Tibial artery (tissue), 4 donors: Measurements from ENCODE around the gene SKAP1.

ENCODE experiments used
- DNase-seq, 2 donors: peaks; one replicate each; pipeline ENCODE4 v3.0.0-alpha.2; 2019
- H3K27ac ChIP-seq, 2 donors: fragments of 200-600 bp; sonication (generic) in 1 of 2; 1 replicate in 1 of 2; 2 replicates in 1 of 2; pipeline ENCODE4 v1.5.1; 2018 to 2019; ENCODE audit warnings: mild to moderate bottlenecking in 1 of 2
- H3K27me3 ChIP-seq, 2 donors: fragments of 200-600 bp; sonication (generic) in 1 of 2; one replicate each; pipeline versions ENCODE4 v1.5.1 to v1.6.0; 2016 to 2019
- H3K36me3 ChIP-seq, 3 donors: fragments of 200-600 bp; sonication (generic) in 2 of 3; one replicate each; pipeline ENCODE4 v1.5.1; 2016 to 2019; ENCODE audit warnings: mild to moderate bottlenecking in 2 of 3
- H3K4me1 ChIP-seq, 4 donors: fragments of 200-600 bp; sonication (generic) in 2 of 4; 1 replicate in 3 of 4; 2 replicates in 1 of 4; pipeline ENCODE4 v1.5.1; 2016 to 2019
- H3K4me3 ChIP-seq, 2 donors: fragments of 200-600 bp; sonication (generic) in 1 of 2; 1 replicate in 1 of 2; 2 replicates in 1 of 2; pipeline ENCODE4 v1.5.1; 2018 to 2019; ENCODE audit warnings: mild to moderate bottlenecking in 2 of 2
- H3K9me3 ChIP-seq, 3 donors: fragments of 200-600 bp; sonication (generic) in 1 of 3; one replicate each; pipeline ENCODE4 v1.5.1; 2016 to 2019
- CTCF ChIP-seq, 2 experiments: fragments of 200-600 bp in 1 of 2; fragments of 450-650 bp in 1 of 2; IDR thresholded peaks; one replicate each; pipeline ENCODE4 v1.5.1; 2017 to 2019; ENCODE audit warnings: antibody characterized with exemption in 2 of 2, mild to moderate bottlenecking in 1 of 2, moderate library complexity in 1 of 2
- intact Hi-C: fragments of 100-400 bp; cut with DNase I; formaldehyde crosslinking; loops from one replicate; pipeline ENCODE4 v1.15.0; 2023; ENCODE audit warnings: low total_unique reads

The SKAP1 gene

GRCh38 chr17:48335858-48336500 is 94.0 kb downstream of the SKAP1 start:
- H3K4me3 ChIP-seq, result no peak overlapping the region
- intact Hi-C loops, result loop anchor here (5.0 kb wide), 1 partner anchor 286 kb away; no protein-coding TSS in a partner anchor
- DNase-seq, result no peak
- H3K4me1 ChIP-seq, result no peaks in the 10 kb centered on the region
- TF ChIP-seq CTCF (IDR thresholded peaks at IDR 0.05), result peak; percentile 74 to 77
- peaks cover 0 to 81% of the 10 kb centered on the region in 2 donors for H3K27me3 ChIP-seq
- H3K27ac ChIP-seq, result no peak overlapping the region
- no peaks in the 10 kb centered on the region for H3K9me3 ChIP-seq
- H3K36me3 ChIP-seq, result no peaks in the 10 kb centered on the region

GRCh38 chr17:48335146-48335784 is 94.7 kb downstream of the SKAP1 start:
- Histone ChIP-seq H3K36me3 (no peaks in the 10 kb centered on the region), H3K27me3 (peaks cover 0 to 83% of the 10 kb centered on the region in 2 donors), H3K4me1 (no peaks in the 10 kb centered on the region), H3K4me3 (no peak overlapping the region), H3K27ac (no peak overlapping the region), H3K9me3 (no peaks in the 10 kb centered on the region)
- no peak for TF ChIP-seq CTCF (IDR thresholded peaks at IDR 0.05)
- intact Hi-C loops, result loop anchor here (5.0 kb wide), 1 partner anchor 287 kb away; no protein-coding TSS in a partner anchor
- DNase-seq, result no peak

- no peaks in the 10 kb centered on the region for H3K36me3 ChIP-seq
- peaks cover 0 to 76% of the 10 kb centered on the region in 2 donors for H3K27me3 ChIP-seq
- H3K4me3 ChIP-seq, result no peak overlapping the region
- no peaks in the 10 kb centered on the region for H3K9me3 ChIP-seq
- H3K27ac ChIP-seq, result no peak overlapping the region
- H3K4me1 ChIP-seq, result no peaks in the 10 kb centered on the region
- DNase-seq, result no peak
- TF ChIP-seq CTCF (IDR thresholded peaks at IDR 0.05), result no peak
- intact Hi-C loops, result no loop called here
Observed at GRCh38 chr17:48333034-48333530, 96.9 kb downstream of the SKAP1 start.

- Histone ChIP-seq H3K27me3 (peaks cover 0 to 67% of the 10 kb centered on the region in 2 donors), H3K4me3 (no peak overlapping the region), H3K4me1 (no peaks in the 10 kb centered on the region), H3K36me3 (no peaks in the 10 kb centered on the region), H3K9me3 (no peaks in the 10 kb centered on the region), H3K27ac (no peak overlapping the region)
- no peak for DNase-seq
- TF ChIP-seq CTCF (IDR thresholded peaks at IDR 0.05), result no peak
- intact Hi-C loops, result no loop called here
Observed at GRCh38 chr17:48330887-48331286, 99.1 kb downstream of the SKAP1 start.

- DNase-seq, result no peak
- Histone ChIP-seq H3K4me3 (no peak overlapping the region), H3K27me3 (peaks cover 0 to 67% of the 10 kb centered on the region in 2 donors), H3K27ac (no peak overlapping the region), H3K4me1 (no peaks in the 10 kb centered on the region), H3K36me3 (no peaks in the 10 kb centered on the region), H3K9me3 (no peaks in the 10 kb centered on the region)
- intact Hi-C loops, result no loop called here
- TF ChIP-seq CTCF (IDR thresholded peaks at IDR 0.05), result no peak
Observed at GRCh38 chr17:48330421-48330820, 99.6 kb downstream of the SKAP1 start.
